Neural progenitor cell (in vitro differentiated cells): ENCODE data around the gene SALL1. TPM values are rescaled to one million over a fixed set of nuclear protein-coding genes. Genes with fewer than 3 reads are reported as not detected.

Experiments
- DNase-seq: peaks from one replicate; pipeline ENCODE4 v3.0.0-alpha.2; 2016; ENCODE audit warnings: low spot score
- H2AFZ ChIP-seq: fragments of 200-600 bp; sonication (generic); replicated peaks from 2 replicates; pipeline ENCODE4 v1.6.1; 2016; ENCODE audit warnings: antibody characterized with exemption
- H3F3A ChIP-seq: fragments of 200-600 bp; sonication (generic); 2 replicates; pipeline ENCODE4 v1.6.1; 2016; ENCODE audit warnings: antibody characterized with exemption, low read depth
- H3K27ac ChIP-seq: fragments of 200-600 bp; sonication (generic); 2 replicates; pipeline ENCODE4 v1.5.1; 2016; ENCODE audit warnings: mild to moderate bottlenecking
- H3K27me3 ChIP-seq: fragments of 200-600 bp; sonication (generic); 2 replicates; pipeline ENCODE4 v1.6.1; 2016; ENCODE audit warnings: mild to moderate bottlenecking, moderate library complexity
- H3K36me3 ChIP-seq: fragments of 200-600 bp; sonication (generic); 2 replicates; pipeline ENCODE4 v1.5.1; 2016
- H3K4me1 ChIP-seq: fragments of 200-600 bp; sonication (generic); 2 replicates; pipeline ENCODE4 v1.6.1; 2016; ENCODE audit warnings: mixed run types
- H3K4me2 ChIP-seq: fragments of 200-600 bp; sonication (generic); 2 replicates; pipeline ENCODE4 v1.6.1; 2016
- H3K4me3 ChIP-seq: fragments of 200-600 bp; sonication (generic); 2 replicates; pipeline ENCODE4 v1.5.1; 2016
- H3K79me2 ChIP-seq: fragments of 200-600 bp; sonication (generic); 2 replicates; pipeline ENCODE4 v1.6.1; 2016; ENCODE audit warnings: low read depth
- H3K9ac ChIP-seq: fragments of 200-600 bp; sonication (generic); 2 replicates; pipeline ENCODE4 v1.6.1; 2016
- H3K9me3 ChIP-seq: fragments of 200-600 bp; sonication (generic); 2 replicates; pipeline ENCODE4 v1.5.1; 2016; ENCODE audit warnings: low read depth
- H4K20me1 ChIP-seq: fragments of 200-600 bp; sonication (generic); 2 replicates; pipeline ENCODE4 v1.6.1; 2016; ENCODE audit warnings: low read depth
- H3K27ac Mint-ChIP-seq: 3 replicates; pipeline ENCODE4 v1.8.0; 2021; ENCODE audit warnings: mixed read lengths
- H3K27me3 Mint-ChIP-seq: 2 replicates; pipeline ENCODE4 v1.8.0; 2022; ENCODE audit warnings: low read depth, mild to moderate bottlenecking, inconsistent platforms, moderate library complexity, mixed read lengths; ENCODE audit not compliant: insufficient read depth
- H3K36me3 Mint-ChIP-seq: 3 replicates; pipeline ENCODE4 v1.8.0; 2021; ENCODE audit warnings: mixed read lengths
- H3K4me1 Mint-ChIP-seq: 3 replicates; pipeline ENCODE4 v1.8.0; 2021; ENCODE audit warnings: mixed read lengths
- H3K4me3 Mint-ChIP-seq: 3 replicates; pipeline ENCODE4 v1.8.0; 2021; ENCODE audit warnings: mild to moderate bottlenecking, moderate library complexity, mixed read lengths
- H3K9me3 Mint-ChIP-seq: 3 replicates; pipeline ENCODE4 v1.8.0; 2020; ENCODE audit warnings: mixed read lengths
- EZH2 ChIP-seq: fragments of 200-600 bp; sonication (generic); IDR thresholded peaks from 2 replicates; pipeline ENCODE4 v1.6.1; 2017; ENCODE audit warnings: antibody characterized with exemption, mild to moderate bottlenecking, moderate library complexity
- EZH2phosphoT487 ChIP-seq: fragments of 200-600 bp; sonication (generic); IDR thresholded peaks from 2 replicates; pipeline ENCODE4 v1.6.1; 2017; ENCODE audit warnings: antibody characterized with exemption
- total RNA-seq: library from RNA; depleted of rRNA; stranded (reverse); fragments of >200 nt; gene quantifications from 2 replicates; pipeline ENCODE4 v1.2.3, GENCODE V29; 2015; ENCODE audit warnings: low replicate concordance
- TF ChIP-seq, protein P1 (sequence below): fragments of 200-600 bp; sonication (generic); IDR thresholded peaks from 2 replicates; pipeline ENCODE4 v1.5.1; 2017; ENCODE audit warnings: antibody characterized with exemption, mild to moderate bottlenecking

Gene SALL1
- total RNA-seq, 1 donor from 2014 or later, result 50.3 TPM

DNA sequence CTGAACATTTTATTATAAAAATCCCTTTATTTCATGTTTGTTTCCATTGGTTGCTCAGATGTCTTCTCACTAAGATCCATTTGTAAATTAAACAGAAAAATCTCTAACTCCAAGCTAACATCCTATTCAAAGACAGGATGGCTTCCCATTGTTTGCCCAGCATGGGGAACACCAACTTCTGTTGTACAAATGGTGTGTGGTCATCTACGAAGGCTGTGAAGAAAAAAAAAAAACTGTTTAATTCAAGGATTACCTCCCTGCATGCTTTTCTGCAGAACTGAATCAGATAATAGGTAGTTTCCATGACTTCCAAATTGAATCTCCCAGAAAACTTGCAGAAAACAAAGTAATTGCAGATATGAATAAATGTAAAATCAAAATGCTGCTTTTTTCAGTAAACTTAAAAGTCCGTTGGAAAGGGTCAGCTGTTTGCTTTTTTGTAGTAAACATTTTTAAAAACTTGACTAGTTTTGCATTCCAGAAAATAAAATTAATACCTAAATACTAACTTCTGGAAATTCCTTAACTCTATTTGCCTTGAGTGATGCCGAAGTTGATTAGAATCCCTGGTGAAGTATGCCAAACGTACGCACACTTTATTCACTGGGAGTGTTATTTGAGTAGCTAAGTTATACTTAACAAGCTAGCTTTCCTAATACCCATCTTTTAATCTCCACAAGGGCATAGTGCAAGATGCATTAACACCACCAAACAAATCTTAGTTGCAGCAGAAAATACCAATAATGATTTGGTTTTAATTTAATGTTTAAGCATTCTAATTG lies 7.7 kb downstream of the SALL1 start:
- peaks cover 100% of the 10 kb centered on the region for H4K20me1 ChIP-seq
- Mint-ChIP-seq H3K4me1 (peaks cover 73% of the 10 kb centered on the region), H3K36me3 (peaks cover 31% of the 10 kb centered on the region), H3K9me3 (peaks cover 12% of the 10 kb centered on the region), H3K27me3 (peaks cover 4% of the 10 kb centered on the region), H3K27ac (no peak overlapping the region), H3K4me3 (peak overlapping the region; percentile 52)
- peak; percentile 75 for DNase-seq
- no peaks in the 10 kb centered on the region for H3K9me3 ChIP-seq
- peaks cover 18% of the 10 kb centered on the region for H3K36me3 ChIP-seq
- H3K27me3 ChIP-seq, result no peaks in the 10 kb centered on the region
- peaks cover 40% of the 10 kb centered on the region for H3F3A ChIP-seq
- no peak overlapping the region for H2AFZ ChIP-seq
- peaks cover 100% of the 10 kb centered on the region for H3K79me2 ChIP-seq
- peaks cover 68% of the 10 kb centered on the region for H3K4me1 ChIP-seq
- TF ChIP-seq EZH2phosphoT487, result no peak
- no peak for TF ChIP-seq EZH2
- TF ChIP-seq, protein P1, sequence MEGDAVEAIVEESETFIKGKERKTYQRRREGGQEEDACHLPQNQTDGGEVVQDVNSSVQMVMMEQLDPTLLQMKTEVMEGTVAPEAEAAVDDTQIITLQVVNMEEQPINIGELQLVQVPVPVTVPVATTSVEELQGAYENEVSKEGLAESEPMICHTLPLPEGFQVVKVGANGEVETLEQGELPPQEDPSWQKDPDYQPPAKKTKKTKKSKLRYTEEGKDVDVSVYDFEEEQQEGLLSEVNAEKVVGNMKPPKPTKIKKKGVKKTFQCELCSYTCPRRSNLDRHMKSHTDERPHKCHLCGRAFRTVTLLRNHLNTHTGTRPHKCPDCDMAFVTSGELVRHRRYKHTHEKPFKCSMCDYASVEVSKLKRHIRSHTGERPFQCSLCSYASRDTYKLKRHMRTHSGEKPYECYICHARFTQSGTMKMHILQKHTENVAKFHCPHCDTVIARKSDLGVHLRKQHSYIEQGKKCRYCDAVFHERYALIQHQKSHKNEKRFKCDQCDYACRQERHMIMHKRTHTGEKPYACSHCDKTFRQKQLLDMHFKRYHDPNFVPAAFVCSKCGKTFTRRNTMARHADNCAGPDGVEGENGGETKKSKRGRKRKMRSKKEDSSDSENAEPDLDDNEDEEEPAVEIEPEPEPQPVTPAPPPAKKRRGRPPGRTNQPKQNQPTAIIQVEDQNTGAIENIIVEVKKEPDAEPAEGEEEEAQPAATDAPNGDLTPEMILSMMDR, result no peak
- no peak overlapping the region for H3K9ac ChIP-seq
- peak overlapping the region; percentile 49 for H3K27ac ChIP-seq
- H3K4me2 ChIP-seq, result peak overlapping the region; percentile 98
- peak overlapping the region; percentile 97 for H3K4me3 ChIP-seq

DNA sequence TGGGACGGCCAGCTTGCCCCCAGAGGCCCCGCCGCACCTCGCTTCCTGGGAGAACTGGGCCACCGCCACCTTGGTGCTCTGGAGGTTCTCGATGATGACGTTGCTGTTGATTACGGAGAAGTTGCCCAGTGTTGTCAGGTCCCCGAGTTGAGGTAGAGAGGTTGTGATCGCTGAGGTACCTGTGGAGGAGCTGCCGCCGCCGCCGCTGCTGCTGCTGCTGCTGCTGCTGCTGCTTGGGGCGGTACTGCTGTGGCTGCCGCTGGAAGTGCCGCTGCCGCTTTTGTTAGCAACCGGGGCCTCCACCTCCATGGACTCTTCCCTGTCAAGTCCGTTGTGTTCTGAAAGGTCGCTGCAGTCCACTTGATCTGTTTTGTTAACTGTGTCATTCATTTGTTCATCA lies 9.5 kb downstream of the SALL1 start:
- no peak overlapping the region for H3K27ac ChIP-seq
- no peak overlapping the region for H3K9ac ChIP-seq
- no peak for DNase-seq
- peaks cover 100% of the 10 kb centered on the region for H3K79me2 ChIP-seq
- H2AFZ ChIP-seq, result no peak overlapping the region
- TF ChIP-seq, protein P1, result no peak
- no peak for TF ChIP-seq EZH2phosphoT487
- no peak for TF ChIP-seq EZH2
- H3K9me3 ChIP-seq, result no peaks in the 10 kb centered on the region
- peaks cover 24% of the 10 kb centered on the region for H3K36me3 ChIP-seq
- no peaks in the 10 kb centered on the region for H3K27me3 ChIP-seq
- Mint-ChIP-seq H3K27ac (no peak overlapping the region), H3K4me3 (no peak overlapping the region), H3K36me3 (peaks cover 45% of the 10 kb centered on the region), H3K9me3 (peaks cover 12% of the 10 kb centered on the region), H3K4me1 (peaks cover 58% of the 10 kb centered on the region), H3K27me3 (peaks cover 4% of the 10 kb centered on the region)
- H3K4me3 ChIP-seq, result no peak overlapping the region
- no peak overlapping the region for H3K4me2 ChIP-seq
- H4K20me1 ChIP-seq, result peaks cover 100% of the 10 kb centered on the region
- peaks cover 50% of the 10 kb centered on the region for H3K4me1 ChIP-seq
- H3F3A ChIP-seq, result peaks cover 47% of the 10 kb centered on the region

DNA sequence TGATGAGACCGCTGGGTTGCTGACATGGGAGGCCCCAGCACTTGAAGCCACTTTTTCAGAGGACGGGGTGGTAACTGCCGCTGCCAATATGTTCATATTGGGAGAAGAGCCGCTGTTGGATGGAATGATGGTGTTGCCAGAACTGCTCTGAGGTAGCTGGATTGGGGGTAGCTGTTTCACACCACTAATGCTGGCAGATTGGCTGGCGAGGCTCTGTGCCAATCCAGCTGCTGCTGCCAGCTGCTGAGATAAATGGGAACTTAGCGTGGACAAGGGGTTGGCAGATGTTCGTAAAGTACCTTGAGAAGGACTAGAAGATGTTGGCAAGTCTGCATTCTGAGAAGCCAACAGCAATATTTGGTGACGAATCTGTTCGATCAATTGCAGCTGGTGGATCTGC lies 10.0 kb downstream of the SALL1 start:
- peaks cover 46% of the 10 kb centered on the region for H3K36me3 Mint-ChIP-seq
- TF ChIP-seq, protein P1, result no peak
- TF ChIP-seq EZH2, result no peak
- TF ChIP-seq EZH2phosphoT487, result no peak
- Histone ChIP-seq H3K4me3 (no peak overlapping the region), H3K79me2 (peaks cover 100% of the 10 kb centered on the region), H3K4me2 (no peak overlapping the region), H3K9ac (no peak overlapping the region), H3K9me3 (no peaks in the 10 kb centered on the region), H3K27ac (no peak overlapping the region), H3F3A (peaks cover 47% of the 10 kb centered on the region), H2AFZ (no peak overlapping the region), H3K4me1 (peaks cover 46% of the 10 kb centered on the region), H4K20me1 (peaks cover 100% of the 10 kb centered on the region), H3K36me3 (peaks cover 24% of the 10 kb centered on the region), H3K27me3 (no peaks in the 10 kb centered on the region)
- DNase-seq, result no peak
- H3K9me3 Mint-ChIP-seq, result peaks cover 12% of the 10 kb centered on the region
- H3K27ac Mint-ChIP-seq, result no peak overlapping the region
- no peak overlapping the region for H3K4me3 Mint-ChIP-seq
- peaks cover 4% of the 10 kb centered on the region for H3K27me3 Mint-ChIP-seq
- peaks cover 54% of the 10 kb centered on the region for H3K4me1 Mint-ChIP-seq
